ENCODE measurements around the gene C1orf35. TPM values are rescaled to one million over a fixed set of nuclear protein-coding genes. Genes with fewer than 3 reads are reported as not detected.
A peak's percentile ranks its signal among the peaks of the same experiment; 100 is the strongest.

C1orf35 gene
- total and polyA plus RNA-seq, 7 experiments from 2014 or later = 16.8 to 33.0 (median 27.8) TPM

GRCh38 chr1:228073061-228073856, 29.9 kb downstream of the C1orf35 start:
- no peaks in the 10 kb centered on the region for H3K27me3 ChIP-seq (ENCODE audit: control insufficient read depth in 2 of 2, insufficient read depth in 2 of 2, low read length in 2 of 2)
- no peaks in the 10 kb centered on the region for H3K9me3 ChIP-seq (ENCODE audit: control insufficient read depth in 2 of 3, low read length in 3 of 3)
- Mint-ChIP-seq H3K4me3 (no peak overlapping the region), H3K27ac (no peak overlapping the region), H3K27me3 (no peaks in the 10 kb centered on the region), H3K36me3 (no peaks in the 10 kb centered on the region), H3K4me1 (peaks cover 0 to 10% (median 5%) of the 10 kb centered on the region in 7 donors), H3K9me3 (peaks cover 0 to 2% (median 0%) of the 10 kb centered on the region in 11 donors)
- CTCF ChIA-PET = no interaction called here
- no peaks in the 10 kb centered on the region for H3K36me3 ChIP-seq (ENCODE audit: control insufficient read depth in 2 of 3, insufficient read depth in 3 of 3, low read length in 3 of 3)
- no peak overlapping the region for H3K27ac ChIP-seq (ENCODE audit: low read depth, low read length)
- H3K4me1 ChIP-seq (ENCODE audit: control insufficient read depth in 2 of 2, insufficient read depth in 2 of 2, low read length in 2 of 2) = no peaks in the 10 kb centered on the region
- ATAC-seq (no peak), DNase-seq (no peak)
- intact Hi-C loops (cut with micrococcal nuclease) = no loop called here
- no peak overlapping the region for H3K4me3 ChIP-seq (ENCODE audit: low read length)
- POLR2A ChIA-PET = interaction anchor here (1.9 kb wide), 1 partner anchor 9 kb away, joined by 7 read pairs; the partner anchor contains the start of gene ARF1

- Histone ChIP-seq H3K27ac (ENCODE audit: low read depth, low read length) (no peak overlapping the region), H3K4me3 (ENCODE audit: low read length) (no peak overlapping the region), H3K27me3 (ENCODE audit: control insufficient read depth in 2 of 2, insufficient read depth in 2 of 2, low read length in 2 of 2) (no peaks in the 10 kb centered on the region), H3K4me1 (ENCODE audit: control insufficient read depth in 2 of 2, insufficient read depth in 2 of 2, low read length in 2 of 2) (no peaks in the 10 kb centered on the region), H3K36me3 (ENCODE audit: control insufficient read depth in 2 of 3, insufficient read depth in 3 of 3, low read length in 3 of 3) (no peaks in the 10 kb centered on the region), H3K9me3 (ENCODE audit: control insufficient read depth in 2 of 3, low read length in 3 of 3) (no peaks in the 10 kb centered on the region)
- intact Hi-C loops (cut with micrococcal nuclease) = no loop called here
- DNase-seq (no peak), ATAC-seq (no peak)
- H3K36me3 Mint-ChIP-seq = no peaks in the 10 kb centered on the region
- POLR2A ChIA-PET = interaction anchor here (1.9 kb wide), 1 partner anchor 10 kb away, joined by 7 read pairs; the partner anchor contains the start of gene ARF1
- CTCF ChIA-PET = no interaction called here
- H3K4me3 Mint-ChIP-seq = no peak overlapping the region
- H3K9me3 Mint-ChIP-seq = peaks cover 0 to 2% (median 0%) of the 10 kb centered on the region in 11 donors
- peaks cover 0 to 10% (median 5%) of the 10 kb centered on the region in 7 donors for H3K4me1 Mint-ChIP-seq
- no peak overlapping the region for H3K27ac Mint-ChIP-seq
- H3K27me3 Mint-ChIP-seq = no peaks in the 10 kb centered on the region
Measured at GRCh38 chr1:228072658-228073043, 30.5 kb downstream of the C1orf35 start.

- H3K4me1 ChIP-seq (ENCODE audit: control insufficient read depth in 2 of 2, insufficient read depth in 2 of 2, low read length in 2 of 2) = no peaks in the 10 kb centered on the region
- no peaks in the 10 kb centered on the region for H3K36me3 Mint-ChIP-seq
- H3K9me3 Mint-ChIP-seq = peaks cover 0 to 2% (median 0%) of the 10 kb centered on the region in 11 donors
- H3K27ac ChIP-seq (ENCODE audit: low read depth, low read length) = no peak overlapping the region
- peaks cover 0 to 6% (median 5%) of the 10 kb centered on the region in 7 donors for H3K4me1 Mint-ChIP-seq
- no peak overlapping the region for H3K4me3 Mint-ChIP-seq
- intact Hi-C loops (cut with micrococcal nuclease) = no loop called here
- ChIA-PET CTCF (no interaction called here), POLR2A (no interaction called here)
- peak overlapping the region in 2 of 9 donors; percentile 1 to 29 for H3K27ac Mint-ChIP-seq
- no peaks in the 10 kb centered on the region for H3K9me3 ChIP-seq (ENCODE audit: control insufficient read depth in 2 of 3, low read length in 3 of 3)
- ATAC-seq (peak; percentile 28), DNase-seq (no peak)
- no peak overlapping the region for H3K4me3 ChIP-seq (ENCODE audit: low read length)
- peaks cover 0 to 5% of the 10 kb centered on the region in 2 donors for H3K27me3 ChIP-seq (ENCODE audit: control insufficient read depth in 2 of 2, insufficient read depth in 2 of 2, low read length in 2 of 2)
- peaks cover 0 to 3% (median 0%) of the 10 kb centered on the region in 5 donors for H3K27me3 Mint-ChIP-seq
- H3K36me3 ChIP-seq (ENCODE audit: control insufficient read depth in 2 of 3, insufficient read depth in 3 of 3, low read length in 3 of 3) = no peaks in the 10 kb centered on the region
Measured at GRCh38 chr1:228071839-228072657, 31.1 kb downstream of the C1orf35 start.

- ATAC-seq (peak; percentile 6), DNase-seq (no peak)
- H3K4me1 Mint-ChIP-seq = peaks cover 0 to 6% (median 5%) of the 10 kb centered on the region in 7 donors
- Histone ChIP-seq H3K4me1 (ENCODE audit: control insufficient read depth in 2 of 2, insufficient read depth in 2 of 2, low read length in 2 of 2) (no peaks in the 10 kb centered on the region), H3K4me3 (ENCODE audit: low read length) (no peak overlapping the region), H3K27ac (ENCODE audit: low read depth, low read length) (no peak overlapping the region), H3K9me3 (ENCODE audit: control insufficient read depth in 2 of 3, low read length in 3 of 3) (no peaks in the 10 kb centered on the region), H3K27me3 (ENCODE audit: control insufficient read depth in 2 of 2, insufficient read depth in 2 of 2, low read length in 2 of 2) (peaks cover 0 to 11% of the 10 kb centered on the region in 2 donors), H3K36me3 (ENCODE audit: control insufficient read depth in 2 of 3, insufficient read depth in 3 of 3, low read length in 3 of 3) (no peaks in the 10 kb centered on the region)
- H3K4me3 Mint-ChIP-seq = no peak overlapping the region
- peaks cover 0 to 13% (median 5%) of the 10 kb centered on the region in 5 donors for H3K27me3 Mint-ChIP-seq
- POLR2A ChIA-PET = no interaction called here
- H3K36me3 Mint-ChIP-seq = no peaks in the 10 kb centered on the region
- CTCF ChIA-PET = no interaction called here
- H3K27ac Mint-ChIP-seq = no peak overlapping the region
- intact Hi-C loops (cut with micrococcal nuclease) = no loop called here
- H3K9me3 Mint-ChIP-seq = peaks cover 0 to 2% (median 0%) of the 10 kb centered on the region in 11 donors
Measured at GRCh38 chr1:228070851-228071250, 32.3 kb downstream of the C1orf35 start.

- H3K27ac Mint-ChIP-seq = no peak overlapping the region
- H3K27me3 Mint-ChIP-seq = peaks cover 0 to 17% (median 5%) of the 10 kb centered on the region in 5 donors
- DNase-seq = no peak
- H3K36me3 ChIP-seq (ENCODE audit: control insufficient read depth in 2 of 3, insufficient read depth in 3 of 3, low read length in 3 of 3) = no peaks in the 10 kb centered on the region
- intact Hi-C loops (cut with micrococcal nuclease) = no loop called here
- H3K4me3 Mint-ChIP-seq = no peak overlapping the region
- no peak overlapping the region for H3K27ac ChIP-seq (ENCODE audit: low read depth, low read length)
- no peaks in the 10 kb centered on the region for H3K9me3 ChIP-seq (ENCODE audit: control insufficient read depth in 2 of 3, low read length in 3 of 3)
- peaks cover 0 to 6% (median 5%) of the 10 kb centered on the region in 7 donors for H3K4me1 Mint-ChIP-seq
- H3K9me3 Mint-ChIP-seq = peaks cover 0 to 2% (median 0%) of the 10 kb centered on the region in 11 donors
- no peaks in the 10 kb centered on the region for H3K4me1 ChIP-seq (ENCODE audit: control insufficient read depth in 2 of 2, insufficient read depth in 2 of 2, low read length in 2 of 2)
- peaks cover 0 to 16% of the 10 kb centered on the region in 2 donors for H3K27me3 ChIP-seq (ENCODE audit: control insufficient read depth in 2 of 2, insufficient read depth in 2 of 2, low read length in 2 of 2)
- ChIA-PET POLR2A (no interaction called here), CTCF (no interaction called here)
- H3K4me3 ChIP-seq (ENCODE audit: low read length) = no peak overlapping the region
- no peaks in the 10 kb centered on the region for H3K36me3 Mint-ChIP-seq
- ATAC-seq = no peak
Measured at GRCh38 chr1:228070173-228070572, 33.0 kb downstream of the C1orf35 start.

- Histone ChIP-seq H3K9me3 (ENCODE audit: control insufficient read depth in 2 of 3, low read length in 3 of 3) (no peaks in the 10 kb centered on the region), H3K4me3 (ENCODE audit: low read length) (no peak overlapping the region), H3K36me3 (ENCODE audit: control insufficient read depth in 2 of 3, insufficient read depth in 3 of 3, low read length in 3 of 3) (no peaks in the 10 kb centered on the region), H3K27ac (ENCODE audit: low read depth, low read length) (no peak overlapping the region), H3K27me3 (ENCODE audit: control insufficient read depth in 2 of 2, insufficient read depth in 2 of 2, low read length in 2 of 2) (peaks cover 0 to 25% of the 10 kb centered on the region in 2 donors), H3K4me1 (ENCODE audit: control insufficient read depth in 2 of 2, insufficient read depth in 2 of 2, low read length in 2 of 2) (no peaks in the 10 kb centered on the region)
- peaks cover 0 to 2% (median 0%) of the 10 kb centered on the region in 11 donors for H3K9me3 Mint-ChIP-seq
- H3K36me3 Mint-ChIP-seq = no peaks in the 10 kb centered on the region
- POLR2A ChIA-PET = no interaction called here
- peaks cover 0 to 17% (median 6%) of the 10 kb centered on the region in 5 donors for H3K27me3 Mint-ChIP-seq
- ATAC-seq (no peak), DNase-seq (no peak)
- H3K27ac Mint-ChIP-seq = no peak overlapping the region
- peaks cover 0 to 6% (median 0%) of the 10 kb centered on the region in 7 donors for H3K4me1 Mint-ChIP-seq
- intact Hi-C loops (cut with micrococcal nuclease) = no loop called here
- CTCF ChIA-PET = no interaction called here
- H3K4me3 Mint-ChIP-seq = no peak overlapping the region
Measured at GRCh38 chr1:228068359-228068758, 34.8 kb downstream of the C1orf35 start.
